Peyer's patch (tissue), 4 donors: ENCODE results near the gene DNAH17. TPM values are rescaled to one million over a fixed set of nuclear protein-coding genes. Genes with fewer than 3 reads are reported as not detected.

Experiments used
- DNase-seq, 3 donors: peaks; one replicate each; pipeline ENCODE4 v3.0.0-alpha.2; 2017 to 2019
- H3K27ac ChIP-seq, 4 donors: fragments of 200-600 bp; sonication (generic); one replicate each; pipeline ENCODE4 v1.5.1; 2016 to 2019
- H3K27me3 ChIP-seq, 2 donors: fragments of 200-600 bp; sonication (generic); one replicate each; pipeline ENCODE4 v1.5.1; 2019
- H3K36me3 ChIP-seq, 3 donors: fragments of 200-600 bp; sonication (generic); one replicate each; pipeline ENCODE4 v1.5.1; 2016 to 2019
- H3K4me1 ChIP-seq, 4 donors: fragments of 200-600 bp; sonication (generic); one replicate each; pipeline ENCODE4 v1.5.1; 2016 to 2019
- H3K4me3 ChIP-seq, 4 donors: fragments of 200-600 bp; sonication (generic); 1 replicate in 3 of 4; 2 replicates in 1 of 4; pipeline ENCODE4 v1.5.1; 2016 to 2019; ENCODE audit warnings: mild to moderate bottlenecking in 1 of 4
- H3K9me3 ChIP-seq, 4 donors: fragments of 200-600 bp; sonication (generic); one replicate each; pipeline ENCODE4 v1.5.1; 2016 to 2019; ENCODE audit warnings: mild to moderate bottlenecking in 1 of 4
- POLR2A ChIP-seq, 2 donors: fragments of 450-650 bp; IDR thresholded peaks; one replicate each; pipeline ENCODE4 v1.5.1; 2017; ENCODE audit warnings: antibody characterized with exemption in 2 of 2, mild to moderate bottlenecking in 2 of 2, moderate library complexity in 2 of 2
- total RNA-seq, 4 donors: library from RNA; depleted of rRNA; stranded (reverse); fragments of >200 nt; gene quantifications; one replicate each; pipeline ENCODE4 v1.1.0, GENCODE V29; 2016
- TF ChIP-seq, protein P1 (sequence below), 6 experiments: fragments of 450-650 bp in 4 of 6; fragments of 200-600 bp in 2 of 6; sonication (generic) in 1 of 6; IDR thresholded peaks; one replicate each; pipeline ENCODE4 v1.5.1; 2017 to 2019; ENCODE audit warnings: antibody characterized with exemption in 6 of 6, mild to moderate bottlenecking in 3 of 6, moderate library complexity in 1 of 6

Gene DNAH17
- total RNA-seq, 4 donors from 2014 or later: under 0.01 to 0.67 TPM; not detected in 2

DNA sequence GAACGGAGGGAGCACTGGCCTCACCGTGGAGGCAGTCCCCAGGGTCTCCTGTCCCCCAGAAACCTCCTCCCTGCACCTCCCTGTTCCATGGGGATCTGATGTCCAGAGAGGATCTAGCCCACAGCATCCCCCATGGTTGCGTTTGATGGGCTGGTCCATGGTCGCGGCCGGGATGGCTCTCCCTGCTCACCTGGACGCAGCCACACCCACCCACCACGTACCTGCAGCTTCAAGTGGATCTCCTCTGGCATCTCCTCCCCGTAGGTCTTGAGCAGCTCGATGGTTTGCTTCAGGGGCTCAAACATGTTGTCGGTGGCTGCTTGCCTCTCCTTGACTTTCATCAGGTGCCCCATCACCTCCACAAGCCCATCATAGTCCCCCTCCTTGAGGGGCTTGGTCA, 47.9 kb downstream of the DNAH17 start:
- H3K27me3 ChIP-seq: no peaks in the 10 kb centered on the region
- no peaks in the 10 kb centered on the region for H3K4me1 ChIP-seq
- TF ChIP-seq POLR2A (IDR thresholded peaks at IDR 0.05): no peak
- TF ChIP-seq, protein P1, sequence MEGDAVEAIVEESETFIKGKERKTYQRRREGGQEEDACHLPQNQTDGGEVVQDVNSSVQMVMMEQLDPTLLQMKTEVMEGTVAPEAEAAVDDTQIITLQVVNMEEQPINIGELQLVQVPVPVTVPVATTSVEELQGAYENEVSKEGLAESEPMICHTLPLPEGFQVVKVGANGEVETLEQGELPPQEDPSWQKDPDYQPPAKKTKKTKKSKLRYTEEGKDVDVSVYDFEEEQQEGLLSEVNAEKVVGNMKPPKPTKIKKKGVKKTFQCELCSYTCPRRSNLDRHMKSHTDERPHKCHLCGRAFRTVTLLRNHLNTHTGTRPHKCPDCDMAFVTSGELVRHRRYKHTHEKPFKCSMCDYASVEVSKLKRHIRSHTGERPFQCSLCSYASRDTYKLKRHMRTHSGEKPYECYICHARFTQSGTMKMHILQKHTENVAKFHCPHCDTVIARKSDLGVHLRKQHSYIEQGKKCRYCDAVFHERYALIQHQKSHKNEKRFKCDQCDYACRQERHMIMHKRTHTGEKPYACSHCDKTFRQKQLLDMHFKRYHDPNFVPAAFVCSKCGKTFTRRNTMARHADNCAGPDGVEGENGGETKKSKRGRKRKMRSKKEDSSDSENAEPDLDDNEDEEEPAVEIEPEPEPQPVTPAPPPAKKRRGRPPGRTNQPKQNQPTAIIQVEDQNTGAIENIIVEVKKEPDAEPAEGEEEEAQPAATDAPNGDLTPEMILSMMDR (IDR thresholded peaks at IDR 0.05): no peak
- no peaks in the 10 kb centered on the region for H3K9me3 ChIP-seq
- H3K36me3 ChIP-seq: no peaks in the 10 kb centered on the region
- DNase-seq: no peak
- no peak overlapping the region for H3K4me3 ChIP-seq
- H3K27ac ChIP-seq: no peak overlapping the region

DNA sequence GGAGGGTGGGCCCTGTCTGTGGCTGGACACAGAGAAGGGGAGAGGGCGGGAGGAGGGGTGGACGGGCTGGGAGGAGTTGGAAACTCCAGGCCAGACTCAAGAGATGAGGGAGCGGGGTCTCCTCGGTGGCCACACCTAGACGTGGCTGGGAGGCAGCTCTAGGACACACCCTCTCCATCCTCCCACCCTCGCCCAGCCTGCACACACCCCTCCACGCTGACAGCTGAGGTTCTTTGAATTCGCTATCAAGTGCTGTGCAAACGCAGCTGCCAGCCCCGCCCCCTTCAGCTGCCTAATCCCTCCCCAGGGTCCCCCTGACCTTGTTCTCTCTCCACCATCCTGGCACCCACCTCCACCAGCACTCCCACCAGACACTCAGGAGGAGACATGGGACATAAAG, 48.7 kb downstream of the DNAH17 start:
- no peaks in the 10 kb centered on the region for H3K9me3 ChIP-seq
- DNase-seq: no peak

DNA sequence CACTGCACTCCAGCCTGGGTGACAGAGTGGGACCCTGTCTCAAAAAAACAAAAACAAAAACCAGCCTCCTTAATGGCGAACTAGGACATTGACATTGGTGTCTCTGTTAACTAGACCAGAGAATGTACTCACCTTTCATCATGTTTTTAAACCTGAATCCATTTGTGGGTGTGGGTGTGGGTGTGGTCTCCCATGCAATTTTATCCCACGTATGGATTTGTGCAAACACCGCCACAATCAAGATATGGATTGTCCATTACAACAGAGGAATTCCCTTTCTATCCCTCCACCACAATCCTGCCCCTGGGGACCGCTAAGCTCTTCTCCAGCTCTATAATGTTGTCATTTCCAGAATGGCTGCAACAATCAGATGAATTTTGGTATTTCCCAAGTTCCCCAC, 49.9 kb downstream of the DNAH17 start:
- no peak overlapping the region for H3K4me3 ChIP-seq
- H3K27me3 ChIP-seq: no peaks in the 10 kb centered on the region
- no peaks in the 10 kb centered on the region for H3K9me3 ChIP-seq
- DNase-seq: no peak
- no peaks in the 10 kb centered on the region for H3K4me1 ChIP-seq
- no peak overlapping the region for H3K27ac ChIP-seq
- TF ChIP-seq, protein P1 (IDR thresholded peaks at IDR 0.05): no peak
- TF ChIP-seq POLR2A (IDR thresholded peaks at IDR 0.05): no peak
- H3K36me3 ChIP-seq: no peaks in the 10 kb centered on the region

More for the DNA sequence above, 48.7 kb downstream of the DNAH17 start:
- Histone ChIP-seq H3K4me3 (no peak overlapping the region), H3K27me3 (no peaks in the 10 kb centered on the region), H3K36me3 (no peaks in the 10 kb centered on the region), H3K27ac (no peak overlapping the region), H3K4me1 (no peaks in the 10 kb centered on the region)
- no peak for TF ChIP-seq POLR2A (IDR thresholded peaks at IDR 0.05)
- TF ChIP-seq, protein P1 (IDR thresholded peaks at IDR 0.05): no peak

DNA sequence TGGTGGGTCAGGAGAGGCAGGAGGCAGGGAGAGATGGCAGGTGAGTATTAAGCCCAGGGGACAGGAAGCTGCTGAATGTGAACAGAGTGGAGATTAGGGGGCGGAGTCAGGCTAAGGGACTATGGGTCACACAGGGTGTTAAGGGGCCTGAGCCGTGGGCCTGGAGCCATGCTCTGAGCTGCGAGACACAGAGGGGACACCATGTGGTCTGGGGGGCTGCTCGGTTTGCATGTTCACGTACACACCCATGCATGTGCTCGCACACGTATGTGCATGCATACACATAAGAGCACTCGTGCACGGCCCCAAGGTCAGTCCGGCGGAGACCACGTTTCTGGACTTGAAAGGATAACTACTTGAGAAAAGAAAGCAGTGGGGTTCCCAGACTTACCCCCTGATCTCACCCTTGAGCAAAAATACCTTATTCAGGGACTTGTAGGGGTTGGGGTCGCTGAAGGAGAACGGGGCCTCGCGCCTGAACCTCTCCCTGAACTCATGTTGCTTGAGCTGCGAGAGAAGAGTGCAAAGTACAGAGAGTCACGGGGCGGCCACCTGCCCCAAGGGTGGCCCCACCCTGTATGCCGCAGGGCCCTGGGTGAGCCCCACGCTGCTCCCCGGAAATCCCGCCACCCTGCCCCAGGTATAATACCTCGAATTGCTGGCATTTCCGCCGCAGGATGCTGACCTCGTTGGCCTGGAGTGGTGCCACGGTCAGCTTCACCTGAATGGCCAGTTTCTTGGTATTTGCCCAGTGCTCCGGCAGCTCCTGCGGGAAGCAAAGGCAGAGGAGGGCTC, 50.8 kb downstream of the DNAH17 start:
- TF ChIP-seq, protein P1 (IDR thresholded peaks at IDR 0.05): no peak
- TF ChIP-seq POLR2A (IDR thresholded peaks at IDR 0.05): no peak
- no peaks in the 10 kb centered on the region for H3K36me3 ChIP-seq
- H3K27me3 ChIP-seq: no peaks in the 10 kb centered on the region
- no peak overlapping the region for H3K4me3 ChIP-seq
- H3K4me1 ChIP-seq: no peaks in the 10 kb centered on the region
- no peak overlapping the region for H3K27ac ChIP-seq
- no peaks in the 10 kb centered on the region for H3K9me3 ChIP-seq
- DNase-seq: no peak

DNA sequence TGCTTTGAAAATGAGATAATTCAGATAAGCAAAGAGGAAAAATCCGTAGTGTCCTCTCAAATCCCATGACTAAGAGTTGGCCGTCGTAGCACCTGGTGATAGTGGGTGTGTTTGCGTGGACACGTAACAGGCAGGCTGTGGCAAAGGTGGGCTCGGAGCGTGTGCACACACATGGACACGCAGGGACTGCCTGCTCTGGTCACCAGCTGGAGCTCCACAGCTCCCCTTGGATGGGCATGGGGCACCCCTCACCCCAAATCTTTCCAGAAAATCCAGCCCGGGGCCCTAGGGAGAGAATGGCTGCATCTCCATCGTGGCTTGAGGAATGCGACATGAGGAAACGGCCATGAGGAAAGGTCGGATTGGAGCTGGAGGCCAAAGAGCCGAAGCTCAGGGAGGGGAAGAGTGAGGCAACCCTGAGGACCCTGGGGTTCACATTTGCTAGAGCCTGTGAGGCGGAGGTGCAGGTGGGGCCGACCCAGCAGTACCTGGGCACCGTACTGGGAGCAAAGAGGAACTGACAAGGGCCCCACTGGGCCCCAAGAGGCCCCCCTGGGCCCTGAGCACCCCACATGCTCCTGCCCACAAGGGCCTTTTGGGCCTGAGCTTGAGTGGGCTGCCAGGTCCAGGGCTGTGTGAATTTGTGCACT, 51.6 kb downstream of the DNAH17 start:
- Histone ChIP-seq H3K9me3 (no peaks in the 10 kb centered on the region), H3K4me1 (no peaks in the 10 kb centered on the region), H3K27me3 (no peaks in the 10 kb centered on the region), H3K4me3 (no peak overlapping the region), H3K36me3 (no peaks in the 10 kb centered on the region), H3K27ac (no peak overlapping the region)
- DNase-seq: no peak
- TF ChIP-seq, protein P1 (IDR thresholded peaks at IDR 0.05): no peak
- no peak for TF ChIP-seq POLR2A (IDR thresholded peaks at IDR 0.05)
